K562 (cell line): ENCODE results near the gene RNU1-4. TPM values are rescaled to one million over a fixed set of nuclear protein-coding genes. Genes with fewer than 3 reads are reported as not detected.

Experiments used
- GATA2 ChIP-seq: sonication (generic); formaldehyde crosslinking; IDR thresholded peaks from 2 replicates; pipeline ENCODE4 v1.4.0; 2020; ENCODE audit warnings: mild to moderate bottlenecking, missing genetic modification reagents
- HMGN3 ChIP-seq: IDR thresholded peaks from 2 replicates; pipeline ENCODE4 v1.6.1; 2011; ENCODE audit warnings: borderline replicate concordance, low read depth, mild to moderate bottlenecking, mixed read lengths, low read length; ENCODE audit not compliant: insufficient read length; ENCODE audit errors: extremely low read depth
- TEAD4 ChIP-seq, 2 experiments: sonication (generic) in 1 of 2; formaldehyde crosslinking in 1 of 2; IDR thresholded peaks; 2 replicates each; pipeline versions ENCODE4 v1.6.1 to v1.8.0; 2012 to 2022; ENCODE audit warnings: borderline replicate concordance in 1 of 2, inconsistent platforms in 1 of 2, low read length in 1 of 2, mild to moderate bottlenecking in 1 of 2, missing genetic modification reagents in 1 of 2
- ZBTB7A ChIP-seq: IDR thresholded peaks from 2 replicates; pipeline ENCODE4 v1.6.1; 2011; ENCODE audit warnings: low read depth, mild to moderate bottlenecking, low read length, moderate library complexity, borderline replicate concordance; ENCODE audit not compliant: control insufficient read depth
- ZNF639 ChIP-seq, 2 experiments: fragments of 200-800 bp in 1 of 2; sonication (Bioruptor generic) in 1 of 2; sonication (generic) in 1 of 2; formaldehyde crosslinking in 1 of 2; IDR thresholded peaks in 1 of 2; conservative IDR thresholded peaks in 1 of 2; 2 replicates each; pipeline versions ENCODE4 v1.5.0 to v1.6.1; 2016 to 2020; ENCODE audit warnings: missing compliant biosample characterization in 1 of 2, missing genetic modification characterization in 1 of 2, missing genetic modification reagents in 1 of 2
- ZNF766 ChIP-seq: fragments of 200-800 bp; sonication (Bioruptor generic); conservative IDR thresholded peaks from 2 replicates; pipeline ENCODE4 v1.6.1; 2016; ENCODE audit warnings: missing genetic modification characterization, missing compliant biosample characterization
- polyA plus RNA-seq, 8 experiments: library from polyadenylated mRNA; depleted of rRNA in 4 of 8; stranded (reverse) in 5 of 8; unstranded in 3 of 8; fragments of >200 nt; fragmentation: Nextera tagmentation in 2 of 8; fragmentation: Illumina TruSeq in 1 of 8; extraction: Ambion mirVana in 2 of 8; extraction: Trizol in 1 of 8; gene quantifications; 2 replicates each; pipeline versions ENCODE4 v1.2.1 to v1.2.3, GENCODE V29; 2011 to 2014; ENCODE audit warnings: inconsistent platforms in 1 of 8, missing spikeins in 1 of 8
- total RNA-seq, 7 experiments: library from RNA; depleted of rRNA in 6 of 7; stranded (reverse); fragments of >200 nt in 6 of 7; fragmentation: Illumina TruSeq in 2 of 7; extraction: Trizol in 2 of 7; gene quantifications; 2 replicates each; pipeline versions ENCODE4 v1.2.1 to v1.2.3, GENCODE V29; 2011 to 2021; ENCODE audit warnings: low replicate concordance in 1 of 7
- TF ChIP-seq, protein P1 (sequence below): sonication (generic); formaldehyde crosslinking; IDR thresholded peaks from 2 replicates; pipeline ENCODE4 v1.5.0; 2020; ENCODE audit warnings: missing genetic modification reagents

Gene RNU1-4
- total and polyA plus RNA-seq, 9 of the 15 experiments (the other 6 are each of a cell fraction or from before 2014, with no cell fraction given): under 0.01 to 32,823 (median 2,538) TPM; not detected in 4

DNA sequence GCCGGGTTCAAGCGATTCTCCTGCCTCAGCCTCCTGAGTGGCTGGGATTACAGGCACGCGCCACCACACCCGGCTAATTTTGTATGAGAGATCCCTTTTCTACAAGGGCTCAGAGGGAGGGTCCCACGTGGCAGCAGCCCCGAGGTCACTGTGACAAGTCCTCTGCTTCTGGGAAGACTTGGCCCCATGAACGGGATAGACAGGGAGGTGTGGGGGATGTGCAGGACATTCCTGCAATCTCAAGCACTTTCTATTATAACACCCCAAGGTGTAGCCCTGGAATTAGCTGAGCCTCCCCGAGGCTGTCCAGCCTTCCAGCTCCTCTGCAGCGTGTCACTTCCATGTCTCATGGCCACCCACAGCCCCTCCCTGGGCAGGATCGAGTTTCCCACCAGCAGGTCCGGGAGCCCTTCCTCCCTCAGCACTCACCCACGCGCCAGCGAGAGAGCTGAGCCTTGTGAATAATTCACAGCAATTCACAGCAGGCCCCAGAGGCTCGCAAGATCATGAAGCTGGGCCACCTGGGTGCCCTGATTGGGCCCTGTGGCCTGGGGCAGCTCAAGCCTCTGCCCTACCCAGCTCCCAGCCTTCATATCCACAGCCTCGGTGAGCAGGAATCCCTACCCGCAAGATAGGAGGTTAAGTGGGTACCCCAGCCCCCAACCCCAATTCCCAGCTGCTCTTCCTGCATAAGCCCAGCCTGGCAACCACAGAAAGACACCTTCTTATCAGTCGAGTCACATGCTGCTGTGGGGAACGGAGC lies 22.8 kb upstream of the RNU1-4 start (continued):
- TF ChIP-seq TEAD4 (IDR thresholded peaks at IDR 0.05; ENCODE audit: low read length) (peak; percentile 72; the same call in 1 of the 2 replicates), TEAD4 (CRISPR knock-in tag; IDR thresholded peaks at IDR 0.05; ENCODE audit: borderline replicate concordance) (no peak), HMGN3 (peak; percentile 38), GATA2 (CRISPR knock-in tag) (no peak), ZBTB7A (peak; percentile 65), ZNF639 (CRISPR knock-in tag; conservative IDR thresholded peaks at IDR 0.05 in 1 of 2, IDR thresholded peaks at IDR 0.05 in 1 of 2) (0 out of 4 replicates have a peak, but pooled peaks of 1 of the 2 experiments have one; percentile 35), ZNF766 (CRISPR knock-in tag) (0 out of 2 replicates have a peak, but pooled peaks have one; percentile 56)
- TF ChIP-seq, protein P1, sequence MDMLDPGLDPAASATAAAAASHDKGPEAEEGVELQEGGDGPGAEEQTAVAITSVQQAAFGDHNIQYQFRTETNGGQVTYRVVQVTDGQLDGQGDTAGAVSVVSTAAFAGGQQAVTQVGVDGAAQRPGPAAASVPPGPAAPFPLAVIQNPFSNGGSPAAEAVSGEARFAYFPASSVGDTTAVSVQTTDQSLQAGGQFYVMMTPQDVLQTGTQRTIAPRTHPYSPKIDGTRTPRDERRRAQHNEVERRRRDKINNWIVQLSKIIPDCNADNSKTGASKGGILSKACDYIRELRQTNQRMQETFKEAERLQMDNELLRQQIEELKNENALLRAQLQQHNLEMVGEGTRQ: peak; percentile 29; the same call in 1 of the 2 replicates
